Stimulated activated CD4-positive, alpha-beta T cell treated with anti-CD3 and anti-CD28 coated beads, Interleukin-12 subunit alpha, Interleukin-12 subunit beta, amount 100 ng/mL, for 24 hours (primary cell): ENCODE results near the gene GOLGA7B.

ENCODE experiments used
- DNase-seq, 2 experiments: peaks; one replicate each; pipeline ENCODE4 v3.0.0-alpha.2; 2020; ENCODE audit warnings: low read depth in 2 of 2

GOLGA7B gene

GRCh38 chr10:97849687-97850402, at the start of gene GOLGA7B:
Gene GOLGA7B, plus strand, starts transcription at chr10:97849843. Its CDS starts 461 bp downstream, at chr10:97850304.
- DNase-seq = peak; percentile 32 to 50

- DNase-seq = no peak
Observed at GRCh38 chr10:97800474-97800873, 49.2 kb upstream of the GOLGA7B start.

- DNase-seq = no peak
Observed at GRCh38 chr10:97801422-97801821, 48.2 kb upstream of the GOLGA7B start.

GRCh38 chr10:97805096-97805884, 44.4 kb upstream of the GOLGA7B start:
- no peak for DNase-seq

GRCh38 chr10:97805949-97806348, 43.7 kb upstream of the GOLGA7B start:
- DNase-seq = no peak

- DNase-seq = no peak
Observed at GRCh38 chr10:97810446-97810845, 39.2 kb upstream of the GOLGA7B start.

GRCh38 chr10:97811958-97812357, 37.7 kb upstream of the GOLGA7B start:
- DNase-seq = no peak

GRCh38 chr10:97812696-97813095, 36.9 kb upstream of the GOLGA7B start:
- no peak for DNase-seq

- no peak for DNase-seq
Observed at GRCh38 chr10:97813311-97813710, 36.3 kb upstream of the GOLGA7B start.

- no peak for DNase-seq
Observed at GRCh38 chr10:97814996-97815395, 34.6 kb upstream of the GOLGA7B start.

GRCh38 chr10:97816609-97817008, 33.0 kb upstream of the GOLGA7B start:
- DNase-seq = no peak

GRCh38 chr10:97818572-97818971, 31.1 kb upstream of the GOLGA7B start:
- DNase-seq = no peak

GRCh38 chr10:97820096-97820704, 29.4 kb upstream of the GOLGA7B start:
- no peak for DNase-seq

GRCh38 chr10:97821308-97822038, 28.2 kb upstream of the GOLGA7B start:
- no peak for DNase-seq

- DNase-seq = no peak
Observed at GRCh38 chr10:97822261-97822687, 27.4 kb upstream of the GOLGA7B start.

- DNase-seq = no peak
Observed at GRCh38 chr10:97823734-97824133, 25.9 kb upstream of the GOLGA7B start.

- DNase-seq = no peak
Observed at GRCh38 chr10:97825020-97825760, 24.5 kb upstream of the GOLGA7B start.

GRCh38 chr10:97826892-97827291, 22.8 kb upstream of the GOLGA7B start:
- no peak for DNase-seq

GRCh38 chr10:97827702-97828291, 21.8 kb upstream of the GOLGA7B start:
- no peak for DNase-seq

- DNase-seq = no peak
Observed at GRCh38 chr10:97828721-97829120, 20.9 kb upstream of the GOLGA7B start.

- no peak for DNase-seq
Observed at GRCh38 chr10:97830064-97830463, 19.6 kb upstream of the GOLGA7B start.
